Measurements from ENCODE around the gene RERE.

- TF ChIP-seq, protein P1, sequence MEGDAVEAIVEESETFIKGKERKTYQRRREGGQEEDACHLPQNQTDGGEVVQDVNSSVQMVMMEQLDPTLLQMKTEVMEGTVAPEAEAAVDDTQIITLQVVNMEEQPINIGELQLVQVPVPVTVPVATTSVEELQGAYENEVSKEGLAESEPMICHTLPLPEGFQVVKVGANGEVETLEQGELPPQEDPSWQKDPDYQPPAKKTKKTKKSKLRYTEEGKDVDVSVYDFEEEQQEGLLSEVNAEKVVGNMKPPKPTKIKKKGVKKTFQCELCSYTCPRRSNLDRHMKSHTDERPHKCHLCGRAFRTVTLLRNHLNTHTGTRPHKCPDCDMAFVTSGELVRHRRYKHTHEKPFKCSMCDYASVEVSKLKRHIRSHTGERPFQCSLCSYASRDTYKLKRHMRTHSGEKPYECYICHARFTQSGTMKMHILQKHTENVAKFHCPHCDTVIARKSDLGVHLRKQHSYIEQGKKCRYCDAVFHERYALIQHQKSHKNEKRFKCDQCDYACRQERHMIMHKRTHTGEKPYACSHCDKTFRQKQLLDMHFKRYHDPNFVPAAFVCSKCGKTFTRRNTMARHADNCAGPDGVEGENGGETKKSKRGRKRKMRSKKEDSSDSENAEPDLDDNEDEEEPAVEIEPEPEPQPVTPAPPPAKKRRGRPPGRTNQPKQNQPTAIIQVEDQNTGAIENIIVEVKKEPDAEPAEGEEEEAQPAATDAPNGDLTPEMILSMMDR (IDR thresholded peaks at IDR 0.05) = no peak
- TF ChIP-seq POLR2A (IDR thresholded peaks at IDR 0.05) = no peak
Observed at GRCh38 chr1:8720347-8720746, 97.1 kb downstream of the RERE start.

Data from uterus (tissue), 2 donors.